GM21390 (cell line): ENCODE measurements around the gene DPYSL3.
"Not testable (repeated sequence)": the region's sequence is repeated elsewhere in the genome, so short reads cannot be mapped to it uniquely, and the experiment has no call there.

Experiments used
- ATAC-seq: cut with Tn5 transposase; IDR thresholded peaks from one replicate; pipeline ENCODE4 v1.9.1; 2021; ENCODE audit not compliant: unreplicated experiment

The DPYSL3 gene

DNA sequence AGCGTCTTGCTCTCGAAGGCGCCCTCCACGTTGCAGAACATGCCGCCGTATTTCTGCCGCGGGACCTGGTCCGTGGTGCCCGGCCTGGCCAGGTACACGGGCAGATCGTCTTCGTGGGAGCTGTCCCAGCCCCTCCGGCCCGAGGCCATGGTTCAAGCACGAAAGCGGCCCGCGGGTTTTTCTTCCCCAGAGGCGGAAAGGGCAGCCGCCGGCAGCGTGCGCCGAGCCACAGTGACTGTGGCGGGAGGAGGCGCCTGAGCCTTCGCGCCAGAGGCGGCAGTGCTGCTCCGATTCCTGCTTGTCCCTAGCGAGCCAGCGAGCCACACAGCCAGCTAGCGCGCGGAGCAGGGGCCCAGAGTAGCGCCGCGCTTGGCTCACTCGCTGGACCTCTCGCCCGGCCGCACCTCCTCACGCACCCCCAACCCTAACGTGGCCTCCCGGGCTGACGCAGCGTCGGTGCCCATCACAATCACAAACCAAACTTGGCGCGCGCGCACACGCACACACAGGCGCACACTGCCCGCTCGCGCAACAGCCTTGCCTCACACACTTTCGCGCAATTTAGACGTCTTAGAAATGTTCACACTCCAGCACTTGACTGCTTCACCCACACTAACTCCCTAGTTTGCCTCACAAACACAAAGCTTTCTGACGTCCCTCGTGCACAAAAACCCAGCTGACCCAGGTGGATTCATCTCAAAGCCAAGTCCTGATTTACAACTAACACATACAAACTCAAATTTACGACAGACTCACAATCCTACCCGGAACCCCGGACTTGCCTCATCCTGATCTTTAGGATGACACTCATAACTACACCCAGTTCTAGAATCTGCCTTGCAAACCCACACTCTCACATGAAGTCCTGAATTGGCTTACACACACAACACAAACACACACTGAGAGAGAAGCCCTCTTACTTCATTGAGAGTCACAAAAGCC, at the start of gene DPYSL3:
Gene DPYSL3, minus strand, starts transcription at position 359 of the 942 bp plus-strand sequence. Its CDS starts 210 bp downstream, at position 149.
- ATAC-seq = no peak

DNA sequence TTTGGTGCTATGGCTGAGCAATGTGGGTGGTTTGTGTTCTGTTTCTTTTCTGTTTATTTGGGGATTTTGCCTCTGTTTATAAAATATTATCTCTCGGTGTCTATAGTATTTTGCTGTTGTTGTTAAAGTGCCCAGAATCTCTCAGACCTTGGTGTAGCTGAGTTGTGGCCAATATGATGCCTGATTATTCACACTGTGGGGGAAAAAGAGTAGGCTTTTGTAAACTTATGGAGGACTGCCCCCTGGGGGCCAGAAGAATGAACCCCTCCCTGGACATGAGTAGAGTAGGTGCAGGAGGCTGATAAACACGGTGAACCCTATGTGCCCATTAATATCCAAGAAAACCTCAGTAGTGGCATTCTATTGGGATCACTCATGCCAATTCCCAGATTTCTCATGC, 49.0 kb upstream of the DPYSL3 start:
- peak; percentile 61 for ATAC-seq

DNA sequence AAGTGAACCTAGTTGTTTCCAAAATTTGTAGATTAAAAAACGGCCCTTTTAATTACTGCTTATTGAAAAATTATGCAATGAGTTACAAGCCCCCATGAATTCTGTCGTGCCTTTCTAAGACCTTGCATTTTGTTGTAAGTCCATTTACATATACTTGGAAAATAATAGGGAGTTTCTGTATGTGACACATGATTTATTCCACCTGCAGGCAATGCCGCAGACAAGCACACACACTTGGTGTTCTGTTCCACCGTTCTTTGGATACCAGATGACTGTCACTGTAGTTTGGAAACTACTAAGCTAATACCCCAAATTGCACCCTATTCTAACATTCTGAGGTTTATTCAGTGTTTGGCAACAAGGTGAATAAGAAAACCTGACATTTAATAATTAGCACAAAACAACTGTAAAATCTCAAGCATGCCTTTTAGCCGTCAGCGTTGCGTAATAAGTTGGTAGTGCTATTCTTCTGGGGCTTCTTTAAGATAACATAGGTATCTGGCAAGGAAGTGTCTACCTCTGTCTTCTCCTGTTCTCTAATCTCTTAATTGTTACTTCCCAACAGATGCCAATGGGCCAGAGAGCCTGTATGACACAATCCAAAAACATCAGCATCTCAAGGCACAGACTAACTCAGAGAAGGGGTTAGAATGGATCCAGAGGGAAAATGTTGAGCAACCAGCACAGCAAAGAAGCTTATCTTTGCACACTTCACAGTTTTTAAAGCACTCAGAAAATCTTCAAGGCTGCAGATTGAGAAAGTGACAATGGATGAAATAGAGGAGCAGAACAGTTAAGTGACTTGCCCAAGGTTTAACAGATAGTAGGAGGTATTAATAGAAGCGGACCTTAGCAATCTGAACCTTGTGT, 48.2 kb upstream of the DPYSL3 start:
- ATAC-seq = no peak

DNA sequence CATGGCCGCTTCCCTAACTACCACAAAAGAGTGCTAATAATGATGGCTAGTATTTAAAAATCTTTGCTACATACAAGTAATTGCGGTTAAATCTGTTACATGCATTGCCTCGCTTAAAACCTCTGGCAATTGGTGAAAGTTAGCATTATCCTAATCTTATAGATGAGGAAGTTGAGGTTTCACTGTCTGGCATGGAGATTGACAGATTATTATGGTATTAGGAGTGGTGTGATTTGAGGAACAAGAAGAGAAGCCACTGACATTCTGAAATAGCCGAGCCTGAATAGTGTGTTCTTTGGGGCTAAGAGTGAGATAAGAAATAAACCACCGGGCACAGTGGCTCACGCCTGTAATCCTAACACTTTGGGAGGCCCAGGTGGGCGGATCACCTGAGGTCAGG, 45.3 kb upstream of the DPYSL3 start:
- ATAC-seq = no peak

DNA sequence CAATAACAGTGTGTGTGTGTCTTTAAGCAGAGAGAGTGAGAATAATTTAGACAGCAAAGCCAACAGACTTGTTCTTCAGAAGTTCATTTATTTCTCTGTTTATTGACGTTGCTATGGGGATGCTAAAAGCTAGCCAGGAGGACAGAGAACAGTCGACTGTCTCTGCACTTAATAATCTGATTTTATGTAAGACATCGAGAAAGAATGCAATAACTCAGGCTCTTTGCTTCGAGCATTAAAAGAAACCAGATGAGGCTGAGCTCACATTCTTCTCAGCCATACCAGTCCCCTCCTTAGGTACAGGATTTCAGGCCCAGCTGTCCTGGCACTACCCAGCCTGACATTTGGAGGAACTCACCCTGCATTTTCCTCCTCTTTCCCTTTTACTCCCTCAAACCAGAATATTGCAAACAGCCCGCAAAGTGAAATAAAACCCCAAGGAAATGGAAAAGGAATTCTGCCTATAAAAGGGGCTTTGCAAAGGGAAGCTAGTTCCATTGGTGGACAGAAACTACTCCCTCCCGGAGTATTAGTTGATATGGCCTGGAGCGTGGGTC, 44.5 kb upstream of the DPYSL3 start:
- no peak for ATAC-seq

DNA sequence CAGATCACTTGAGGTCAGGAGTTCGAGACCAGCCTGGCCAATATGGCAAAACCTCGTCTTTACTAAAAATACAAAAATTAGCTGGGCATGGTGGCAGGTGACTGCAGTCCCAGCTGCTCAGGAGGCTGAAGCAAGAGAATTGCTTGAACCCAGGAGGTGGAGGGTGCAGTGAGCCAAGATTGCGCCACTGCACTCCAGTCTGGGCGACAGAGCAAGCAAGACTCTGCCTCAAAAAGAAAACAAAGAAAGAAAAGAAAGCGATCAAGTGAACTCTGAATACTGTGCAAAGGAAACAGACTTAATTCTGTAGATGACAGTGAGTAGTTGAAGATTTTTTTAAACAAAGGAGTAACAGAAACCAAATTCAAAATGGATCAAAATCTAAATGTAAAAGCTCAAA, 43.9 kb upstream of the DPYSL3 start:
- ATAC-seq = not testable (repeated sequence)

DNA sequence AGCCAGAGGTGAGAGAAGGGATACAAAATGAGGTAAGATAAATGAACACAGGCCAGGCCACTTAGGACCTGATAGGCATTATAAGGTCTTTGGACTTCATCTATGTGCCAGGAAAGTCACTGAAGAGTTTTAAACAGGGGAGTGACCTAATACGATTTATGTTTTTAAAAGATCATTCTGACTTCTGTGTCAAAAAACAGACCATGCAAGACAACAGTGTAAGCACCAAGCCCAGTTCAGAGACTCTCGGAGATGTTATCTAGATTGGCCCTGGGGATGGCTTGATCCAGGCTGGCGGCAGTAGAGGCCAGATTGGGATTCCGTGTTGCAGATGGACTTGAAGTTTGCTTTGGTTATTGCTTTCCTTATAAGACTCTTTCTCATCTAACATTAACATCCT, 43.0 kb upstream of the DPYSL3 start:
- no peak for ATAC-seq

DNA sequence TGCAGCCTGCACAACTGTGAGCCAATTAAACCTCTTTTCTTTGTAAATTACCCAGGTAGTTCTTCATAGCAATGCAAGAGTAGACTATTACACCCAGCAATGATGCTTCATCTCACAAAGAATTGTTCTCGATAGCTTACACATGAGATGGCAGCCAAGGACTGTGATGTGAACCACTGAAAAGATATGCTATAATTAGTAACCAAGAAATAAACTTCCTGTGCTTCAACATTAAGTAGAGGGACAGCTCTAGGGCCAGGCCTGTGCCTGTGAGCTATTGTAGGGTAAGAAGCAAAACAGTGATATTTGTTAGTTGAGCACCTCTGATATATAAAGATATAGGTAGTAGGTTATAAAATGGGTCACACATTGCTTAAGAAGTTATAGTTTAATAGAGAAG, 41.8 kb upstream of the DPYSL3 start:
- no peak for ATAC-seq

DNA sequence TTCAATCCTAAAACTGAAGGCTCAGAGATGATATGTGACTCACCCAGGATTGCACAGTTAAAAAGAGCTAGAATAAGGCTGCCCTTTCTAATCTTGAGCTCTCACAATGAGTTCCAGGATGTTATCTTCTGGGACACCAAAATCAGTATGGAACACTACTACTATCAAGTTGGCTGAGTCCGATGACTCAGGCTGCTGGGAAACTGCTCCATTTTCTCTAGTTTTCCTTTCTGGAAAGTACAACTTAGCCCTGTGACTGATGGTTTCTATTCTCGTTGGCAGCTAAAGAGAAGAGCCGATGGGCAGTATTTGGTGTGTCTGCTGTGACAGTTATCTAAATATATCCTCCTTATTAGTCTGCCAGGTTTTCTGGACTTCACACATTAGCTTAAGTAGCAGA, 37.9 kb upstream of the DPYSL3 start:
- no peak for ATAC-seq

DNA sequence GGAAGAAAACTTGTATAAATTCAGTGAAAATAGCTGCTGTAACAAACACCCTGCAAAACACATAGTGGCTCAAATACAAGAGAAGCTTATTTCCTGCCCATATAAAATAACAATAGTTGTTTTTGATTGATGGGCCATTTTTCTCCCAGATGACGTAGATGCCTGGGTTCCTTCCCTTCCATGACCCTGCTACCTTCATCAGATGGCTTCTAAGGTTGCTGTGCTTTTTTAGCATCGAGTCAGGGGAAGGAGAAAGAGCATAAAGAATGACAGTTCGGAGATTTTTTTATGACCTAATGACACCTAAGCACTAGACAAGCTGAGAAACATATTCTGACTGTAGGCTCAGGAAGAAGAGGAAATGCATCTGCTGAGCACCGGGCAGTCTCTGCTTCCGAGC, 34.7 kb upstream of the DPYSL3 start:
- ATAC-seq = no peak

DNA sequence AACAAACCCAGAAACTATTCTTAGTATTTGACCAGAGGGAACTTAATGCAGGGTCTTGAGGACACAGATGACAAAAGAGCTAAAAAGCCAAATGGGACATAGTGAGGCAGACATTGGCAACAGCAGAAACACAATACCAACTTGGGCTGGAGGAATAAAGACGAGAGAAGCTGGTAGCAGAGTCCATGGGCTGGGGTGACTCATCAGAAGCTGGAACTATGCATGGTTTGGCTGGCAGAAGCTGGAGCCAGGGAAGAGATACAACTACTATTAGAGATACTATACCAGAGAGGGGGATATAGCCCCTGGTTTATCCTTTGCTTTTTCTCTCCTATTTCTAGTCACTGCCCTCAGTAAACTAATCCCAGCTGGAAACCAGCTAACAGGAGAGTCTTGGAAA, 29.2 kb upstream of the DPYSL3 start:
- ATAC-seq = no peak

DNA sequence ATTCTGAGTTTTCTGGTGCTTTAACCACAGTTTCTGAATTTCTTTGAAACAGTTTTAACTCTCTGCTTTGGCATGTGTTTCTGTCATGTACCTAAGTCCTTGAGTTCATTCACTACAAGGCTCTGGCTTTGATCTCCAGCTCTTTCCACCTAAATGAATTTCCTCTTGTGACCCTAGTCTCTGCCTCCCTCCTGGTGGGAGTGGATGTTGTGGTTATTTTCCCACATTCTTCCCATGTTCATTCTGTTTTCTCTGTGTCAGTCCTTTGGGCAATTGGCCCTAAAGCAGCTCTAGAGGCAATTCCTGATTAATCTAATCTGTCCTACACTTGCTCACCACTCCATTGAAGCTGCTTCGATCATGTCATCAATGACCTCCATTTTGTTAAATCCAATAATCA, 28.4 kb upstream of the DPYSL3 start:
- no peak for ATAC-seq

DNA sequence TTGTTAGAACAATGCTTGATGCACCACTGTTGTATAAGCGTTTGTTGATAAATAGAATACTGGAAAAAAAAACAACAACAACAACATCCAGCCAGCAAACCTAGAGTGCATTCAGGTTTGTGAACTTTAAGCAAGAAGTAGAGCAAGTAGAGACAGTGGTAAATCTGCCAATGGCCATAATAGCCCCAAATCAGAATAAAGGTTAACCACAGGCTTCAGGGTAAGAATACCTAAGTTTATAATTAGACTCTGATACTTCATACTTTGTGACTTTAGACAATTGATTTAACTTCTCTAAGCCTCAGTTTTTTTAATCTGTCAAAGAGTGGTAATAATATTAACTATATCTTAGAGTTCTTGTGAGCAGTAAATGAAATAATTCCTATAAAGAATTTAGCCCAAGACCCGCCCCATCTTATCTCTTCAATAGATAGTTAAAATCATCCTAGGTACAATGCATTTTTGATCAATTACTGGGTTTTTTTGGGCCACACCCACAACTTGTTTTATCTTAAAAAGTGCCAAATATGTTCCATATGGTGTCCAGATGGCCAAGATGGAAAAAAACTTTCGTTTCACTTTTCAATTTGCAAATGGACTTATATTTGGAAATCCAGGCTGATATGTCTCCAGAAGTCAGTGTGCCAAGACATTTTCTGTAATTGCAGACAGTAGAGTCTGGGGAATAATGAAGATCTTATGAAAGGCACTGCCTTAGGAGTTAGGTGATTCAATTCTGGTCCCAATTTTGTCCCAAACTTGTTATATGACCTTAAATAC, 24.5 kb upstream of the DPYSL3 start:
- ATAC-seq = no peak

DNA sequence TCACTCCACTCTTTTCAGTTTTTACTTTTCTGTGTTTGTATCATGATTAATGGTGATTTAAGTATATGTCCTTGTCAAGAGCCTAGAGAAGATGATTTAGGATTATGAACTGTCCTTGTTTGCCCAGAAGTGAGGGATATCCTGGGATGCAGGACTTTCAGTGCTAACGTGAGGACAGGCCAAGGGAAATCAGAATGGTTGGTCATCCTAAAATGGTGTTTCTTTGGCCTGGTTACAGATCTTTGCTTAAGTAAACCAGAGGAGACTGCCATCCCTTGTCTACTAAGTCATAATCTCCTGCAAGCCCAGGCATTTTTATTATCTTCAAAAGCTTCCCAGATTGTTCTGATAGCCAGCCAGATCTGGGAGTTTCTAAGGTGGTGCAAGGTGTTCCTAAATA, 22.3 kb upstream of the DPYSL3 start:
- no peak for ATAC-seq

DNA sequence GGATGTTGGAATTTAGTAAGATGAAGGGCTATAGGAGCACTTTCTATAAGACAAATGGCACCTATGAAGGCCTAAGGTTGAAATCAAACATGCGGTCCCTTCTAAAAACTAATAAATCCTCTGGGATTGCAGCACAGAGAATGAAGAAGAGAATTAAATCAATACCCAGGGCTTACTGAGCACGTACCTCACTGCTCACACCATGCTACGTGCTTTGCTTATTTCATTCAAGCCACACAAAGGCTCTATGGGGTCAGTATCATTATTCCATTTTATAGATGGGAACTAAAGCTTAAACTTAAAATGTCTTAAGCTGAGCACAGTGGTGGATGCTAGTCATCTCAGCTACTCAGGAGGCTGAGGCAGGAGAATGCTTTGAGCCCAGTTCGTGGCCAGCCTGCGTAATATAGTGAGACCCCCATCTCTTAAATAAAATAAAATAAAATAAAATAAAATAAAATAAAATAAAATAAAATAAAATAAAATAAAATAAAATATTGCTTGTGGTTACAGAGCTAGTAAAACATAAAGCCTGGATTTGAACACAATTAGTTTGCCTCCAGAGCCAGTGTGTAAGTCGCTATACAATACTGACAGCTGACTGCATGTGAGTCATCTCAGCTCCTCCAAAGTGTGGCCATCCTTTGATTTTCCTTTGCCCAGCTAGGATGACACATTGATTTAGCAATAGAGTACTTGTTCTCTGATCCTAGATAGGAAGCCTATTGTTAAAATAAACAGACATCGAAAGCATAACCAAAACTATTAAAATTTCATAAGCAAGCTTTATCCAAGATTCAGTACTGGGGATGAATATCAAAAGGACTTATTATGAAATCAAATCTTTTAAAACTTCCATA, 20.9 kb upstream of the DPYSL3 start:
- no peak for ATAC-seq

DNA sequence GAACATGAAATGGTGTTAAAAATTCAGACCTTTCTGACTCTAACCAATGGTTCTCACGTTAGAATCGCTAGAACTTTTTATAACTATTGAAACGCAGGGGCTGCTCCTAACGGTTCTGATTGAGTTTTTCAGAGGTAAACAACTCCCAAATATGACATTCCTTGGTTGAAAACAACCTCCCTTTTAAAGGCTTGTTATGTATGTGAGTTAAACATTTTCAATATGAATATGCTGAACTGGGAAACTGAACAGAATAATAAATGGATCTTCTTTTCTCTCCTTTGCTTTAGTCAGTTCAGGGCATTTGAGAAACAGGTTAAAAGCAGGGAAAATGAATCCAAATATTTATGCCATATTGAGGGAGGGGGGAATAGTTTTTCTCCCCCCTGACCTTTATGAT, 13.2 kb upstream of the DPYSL3 start:
- no peak for ATAC-seq

DNA sequence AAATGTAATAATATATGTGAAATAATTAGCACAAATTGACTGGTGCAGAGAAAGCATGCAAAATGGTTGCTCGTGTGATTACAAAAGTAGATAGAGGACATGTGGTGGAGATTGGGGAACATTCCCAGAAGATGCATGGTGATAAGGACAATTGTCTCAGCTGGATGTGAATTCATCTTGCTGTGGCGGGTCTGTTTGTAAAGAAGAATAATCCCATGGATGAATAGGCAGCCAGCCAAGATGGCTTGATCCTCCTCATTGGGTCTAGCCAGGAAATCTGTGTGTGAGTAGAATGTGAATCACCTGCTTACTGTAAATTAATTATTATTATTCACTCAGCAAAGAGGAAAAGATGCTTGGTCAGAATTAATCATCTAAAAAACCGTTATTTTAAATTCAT, 12.6 kb upstream of the DPYSL3 start:
- no peak for ATAC-seq

DNA sequence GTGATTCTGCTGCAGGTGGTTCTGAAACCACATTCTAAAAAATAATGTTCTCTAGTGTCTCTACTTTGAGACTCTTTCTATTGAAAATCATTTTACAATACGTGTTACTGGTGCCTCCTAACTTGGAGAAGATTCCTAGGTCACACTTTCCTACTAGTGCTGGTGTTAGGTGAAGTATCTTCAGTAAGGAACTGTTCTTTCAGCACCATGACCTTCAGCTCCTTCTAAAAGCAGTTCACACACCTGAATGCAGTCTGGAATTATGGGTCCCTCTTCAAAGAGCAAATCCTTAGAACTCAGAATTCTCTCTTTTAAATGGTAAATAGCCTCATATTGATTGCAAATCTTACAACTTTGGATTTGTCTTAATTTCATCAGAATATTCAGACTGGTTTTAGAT, 10.6 kb upstream of the DPYSL3 start:
- ATAC-seq = no peak

DNA sequence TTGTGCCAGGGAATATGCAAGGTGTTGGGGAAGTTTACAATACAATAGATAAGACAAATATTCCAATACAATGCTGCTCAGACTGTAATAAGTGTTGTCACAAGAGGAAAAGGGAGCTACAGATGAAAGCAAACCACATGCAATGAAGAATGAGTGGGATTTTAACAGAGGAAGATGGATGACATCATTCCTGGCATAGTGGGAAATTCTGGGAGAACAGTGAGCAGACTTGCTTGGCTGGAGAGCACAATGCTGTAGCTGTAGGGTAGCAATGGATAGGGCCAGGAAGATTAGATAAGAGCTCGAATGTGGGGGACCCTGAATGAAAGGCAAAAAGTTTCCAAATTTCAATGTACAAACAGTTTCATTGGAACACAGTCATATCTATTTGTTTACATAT, 9.5 kb upstream of the DPYSL3 start:
- ATAC-seq = no peak

DNA sequence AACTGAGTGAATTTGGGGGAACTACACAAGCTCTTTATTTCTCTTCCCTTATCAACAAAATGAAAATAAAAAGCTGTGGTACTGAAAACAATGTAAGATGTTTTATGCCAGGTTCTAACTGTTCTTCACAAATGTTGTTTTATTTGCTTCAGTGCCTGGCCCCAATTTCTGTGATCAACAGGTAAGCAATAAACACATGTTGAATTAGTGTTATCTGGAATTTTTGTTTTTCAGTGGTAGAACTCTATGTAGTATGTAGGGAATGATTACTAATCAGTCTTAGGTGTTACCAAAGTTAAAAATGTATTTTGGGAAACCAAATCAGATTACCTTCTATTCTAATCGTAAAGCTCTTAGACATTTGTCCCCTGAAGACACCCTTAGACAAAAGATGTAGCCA, 7.5 kb upstream of the DPYSL3 start:
- ATAC-seq = no peak
